Measurements from ENCODE around the gene ZNF646.

The ZNF646 gene

GRCh38 chr16:31073970-31074813 is at the start of gene ZNF646, which contains the start of gene ZNF668:
ZNF646 (plus strand) TSS chr16:31074422; CDS start chr16:31076325, 1,903 bp downstream.
ZNF668 (minus strand) TSS chr16:31074240; CDS start chr16:31064459, 9,781 bp downstream.
- TF ChIP-seq, protein P1, sequence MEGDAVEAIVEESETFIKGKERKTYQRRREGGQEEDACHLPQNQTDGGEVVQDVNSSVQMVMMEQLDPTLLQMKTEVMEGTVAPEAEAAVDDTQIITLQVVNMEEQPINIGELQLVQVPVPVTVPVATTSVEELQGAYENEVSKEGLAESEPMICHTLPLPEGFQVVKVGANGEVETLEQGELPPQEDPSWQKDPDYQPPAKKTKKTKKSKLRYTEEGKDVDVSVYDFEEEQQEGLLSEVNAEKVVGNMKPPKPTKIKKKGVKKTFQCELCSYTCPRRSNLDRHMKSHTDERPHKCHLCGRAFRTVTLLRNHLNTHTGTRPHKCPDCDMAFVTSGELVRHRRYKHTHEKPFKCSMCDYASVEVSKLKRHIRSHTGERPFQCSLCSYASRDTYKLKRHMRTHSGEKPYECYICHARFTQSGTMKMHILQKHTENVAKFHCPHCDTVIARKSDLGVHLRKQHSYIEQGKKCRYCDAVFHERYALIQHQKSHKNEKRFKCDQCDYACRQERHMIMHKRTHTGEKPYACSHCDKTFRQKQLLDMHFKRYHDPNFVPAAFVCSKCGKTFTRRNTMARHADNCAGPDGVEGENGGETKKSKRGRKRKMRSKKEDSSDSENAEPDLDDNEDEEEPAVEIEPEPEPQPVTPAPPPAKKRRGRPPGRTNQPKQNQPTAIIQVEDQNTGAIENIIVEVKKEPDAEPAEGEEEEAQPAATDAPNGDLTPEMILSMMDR (conservative IDR thresholded peaks at IDR 0.05; ENCODE audit: low read depth, low read length): no peak
- H3K4me3 ChIP-seq (ENCODE audit: low read depth, low read length): peak within 1 kb of the TSS; percentile 97
- DNase-seq (ENCODE audit: low read depth): peak; percentile 100

DNA sequence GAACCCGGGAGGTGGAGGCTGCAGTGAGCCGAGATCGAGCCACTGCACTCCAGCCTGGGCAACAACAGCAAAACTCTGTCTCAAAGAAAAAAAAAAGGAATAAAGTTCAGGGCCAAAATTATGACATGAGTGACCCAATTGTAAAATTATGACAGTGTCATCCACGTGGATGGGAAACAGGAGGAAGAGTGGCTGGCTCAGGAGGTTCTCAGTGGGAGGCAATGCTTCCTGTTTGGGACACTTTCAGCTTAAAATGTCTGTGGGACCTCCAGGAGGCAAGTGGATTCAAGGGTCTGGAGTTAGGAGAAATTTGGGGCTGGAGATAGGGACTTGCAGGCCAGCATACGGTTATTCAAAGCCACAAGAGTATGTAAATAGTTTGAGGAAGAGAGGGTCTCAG is 48.9 kb upstream of the ZNF646 start:
- DNase-seq (ENCODE audit: low read depth): no peak
- no peak overlapping the region for H3K4me3 ChIP-seq (ENCODE audit: low read depth, low read length)
- TF ChIP-seq, protein P1 (conservative IDR thresholded peaks at IDR 0.05; ENCODE audit: low read depth, low read length): no peak

DNA sequence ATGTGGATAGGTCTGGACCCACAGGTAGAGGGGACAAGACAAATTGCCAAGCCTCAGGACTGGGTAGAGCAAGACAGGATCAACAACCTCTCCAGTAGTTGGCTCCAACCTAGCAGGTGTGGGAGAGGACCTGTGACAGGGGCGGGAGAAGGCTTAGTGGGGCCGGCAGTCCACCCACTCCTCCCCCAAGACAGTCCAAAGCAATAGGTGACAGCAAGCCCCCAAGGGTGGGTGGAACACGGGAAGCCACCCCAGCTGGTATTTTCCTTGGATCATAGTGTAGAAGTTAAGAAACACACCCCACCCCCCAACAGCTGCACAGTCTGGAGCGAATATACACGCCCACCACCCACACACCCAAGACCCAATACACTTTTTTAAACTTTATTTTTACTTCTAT is 45.0 kb upstream of the ZNF646 start:
- TF ChIP-seq, protein P1 (conservative IDR thresholded peaks at IDR 0.05; ENCODE audit: low read depth, low read length): no peak
- no peak overlapping the region for H3K4me3 ChIP-seq (ENCODE audit: low read depth, low read length)
- DNase-seq (ENCODE audit: low read depth): no peak

- H3K4me3 ChIP-seq (ENCODE audit: low read depth, low read length): no peak overlapping the region
- DNase-seq (ENCODE audit: low read depth): no peak
- TF ChIP-seq, protein P1 (conservative IDR thresholded peaks at IDR 0.05; ENCODE audit: low read depth, low read length): no peak
Observed at GRCh38 chr16:31031276-31031675, 42.9 kb upstream of the ZNF646 start.

GRCh38 chr16:31032736-31033708 is 41.2 kb upstream of the ZNF646 start, which contains the start of gene STX4:
STX4 (plus strand) TSS chr16:31033558; CDS start chr16:31033806, 248 bp downstream.
- H3K4me3 ChIP-seq (ENCODE audit: low read depth, low read length): peak within 1 kb of the TSS; percentile 100
- DNase-seq (ENCODE audit: low read depth): peak; percentile 98
- TF ChIP-seq, protein P1 (conservative IDR thresholded peaks at IDR 0.05; ENCODE audit: low read depth, low read length): peak; percentile 5

- TF ChIP-seq, protein P1 (conservative IDR thresholded peaks at IDR 0.05; ENCODE audit: low read depth, low read length): no peak
- peak overlapping the region; percentile 100 for H3K4me3 ChIP-seq (ENCODE audit: low read depth, low read length)
- DNase-seq (ENCODE audit: low read depth): peak; percentile 85
Observed at GRCh38 chr16:31033709-31034492, 40.3 kb upstream of the ZNF646 start.

Measured in choroid plexus epithelial cell (primary cell).